Measurements from ENCODE around the gene CHCHD6. TPM values are rescaled to one million over a fixed set of nuclear protein-coding genes. Genes with fewer than 3 reads are reported as not detected.

The CHCHD6 gene
- total RNA-seq, 1 experiment from 2014 or later, result 36.3 TPM

GRCh38 chr3:126956866-126957650, 253.0 kb downstream of the CHCHD6 start:
- Histone ChIP-seq H3K9me2 (ENCODE audit: insufficient read depth) (no peaks in the 10 kb centered on the region), H3K4me3 (replicated peaks in 1 of 2; ENCODE audit: low read depth in 1 of 2, low read length in 2 of 2) (no peak overlapping the region), H3K36me3 (ENCODE audit: control insufficient read depth in 1 of 2, insufficient read depth in 2 of 2, low read length in 2 of 2) (no peaks in the 10 kb centered on the region), H3K9me3 (ENCODE audit: control insufficient read depth in 1 of 2, insufficient read depth in 1 of 2, low read depth in 1 of 2, low read length in 2 of 2) (no peaks in the 10 kb centered on the region), H3K4me2 (ENCODE audit: low read length) (no peak overlapping the region), H4K20me1 (ENCODE audit: insufficient read depth) (no peaks in the 10 kb centered on the region), H3K79me2 (ENCODE audit: insufficient read depth, low read length) (no peaks in the 10 kb centered on the region), H3K27ac (ENCODE audit: low read depth, low read length) (no peak overlapping the region), H3K27me3 (ENCODE audit: insufficient read depth, low read length) (no peaks in the 10 kb centered on the region), H3K4me1 (ENCODE audit: control insufficient read depth in 1 of 2, insufficient read depth in 2 of 2, low read length in 2 of 2) (no peaks in the 10 kb centered on the region), H2AFZ (ENCODE audit: low read depth, low read length, poor library complexity, severe bottlenecking) (no peak overlapping the region), H3K9ac (ENCODE audit: low read length) (no peak overlapping the region)
- no TSS peak for BruUV-seq (replicated peaks)
- RAD21 ChIA-PET (ENCODE audit: low non-redundant PET in 1 of 2, low total read pairs in 2 of 2, uncharacterized antibody in 2 of 2, unreplicated experiment in 2 of 2), result no interaction called here
- ATAC-seq (no peak), DNase-seq (ENCODE audit: low read depth, low spot score) (no peak)
- intact Hi-C loops (cut with micrococcal nuclease), result no loop called here
- CTCF ChIA-PET, result no interaction called here
- POLR2A ChIA-PET, result no interaction called here
- TF ChIP-seq RAD21 (IDR thresholded peaks at IDR 0.05; ENCODE audit: low read depth) (no peak), SP1 (IDR thresholded peaks at IDR 0.05; ENCODE audit: low read depth) (no peak), EZH2phosphoT487 (IDR thresholded peaks at IDR 0.05; ENCODE audit: borderline replicate concordance) (no peak), REST (IDR thresholded peaks at IDR 0.05; ENCODE audit: low read depth) (no peak), ZBTB33 (IDR thresholded peaks at IDR 0.05; ENCODE audit: extremely low read depth, insufficient replicate concordance, low read length) (no peak), TCF7L2 (IDR thresholded peaks at IDR 0.05; ENCODE audit: borderline replicate concordance, extremely low read depth, insufficient read depth, insufficient read length) (no peak), CEBPB (IDR thresholded peaks at IDR 0.05; ENCODE audit: low read depth) (no peak), JUND (IDR thresholded peaks at IDR 0.05) (no peak), ZNF274 (IDR thresholded peaks at IDR 0.05; ENCODE audit: low read depth, low read length) (no peak), EZH2 (IDR thresholded peaks at IDR 0.05) (no peak), ZFX (IDR thresholded peaks at IDR 0.05) (no peak), SRF (IDR thresholded peaks at IDR 0.05; ENCODE audit: low read depth) (no peak), POLR2AphosphoS5 (IDR thresholded peaks at IDR 0.05; ENCODE audit: low read depth, low read length) (no peak), ELF1 (IDR thresholded peaks at IDR 0.05; ENCODE audit: borderline replicate concordance, low read depth) (no peak), FOSL1 (IDR thresholded peaks at IDR 0.05; ENCODE audit: low read depth) (no peak), YY1 (IDR thresholded peaks at IDR 0.05; ENCODE audit: extremely low read depth, insufficient replicate concordance, low read depth, low read length) (no peak), EGR1 (IDR thresholded peaks at IDR 0.05; ENCODE audit: low read depth) (no peak), POLR2A (IDR thresholded peaks at IDR 0.05; ENCODE audit: borderline replicate concordance, extremely low read depth, insufficient read depth, insufficient read length) (no peak), ATF3 (IDR thresholded peaks at IDR 0.05) (no peak), SIN3A (IDR thresholded peaks at IDR 0.05; ENCODE audit: low read depth) (no peak)

Measured in HCT116 (cell line).